Measurements from ENCODE around the gene LRBA.

The LRBA gene

GRCh38 chr4:150371869-150372268, 643.2 kb downstream of the LRBA start:
- no peak for DNase-seq (ENCODE audit: low spot score)
- no peak for TF ChIP-seq CTCF (IDR thresholded peaks at IDR 0.05)
- Histone ChIP-seq H3K4me3 (no peak overlapping the region), H3K27ac (no peak overlapping the region)

- DNase-seq (ENCODE audit: low spot score) = no peak
- TF ChIP-seq CTCF (IDR thresholded peaks at IDR 0.05) = no peak
- no peak overlapping the region for H3K4me3 ChIP-seq
- no peak overlapping the region for H3K27ac ChIP-seq
Measured at GRCh38 chr4:150369434-150370380, 645.4 kb downstream of the LRBA start.

GRCh38 chr4:150368667-150369066, 646.4 kb downstream of the LRBA start:
- no peak for TF ChIP-seq CTCF (IDR thresholded peaks at IDR 0.05)
- DNase-seq (ENCODE audit: low spot score) = no peak
- H3K27ac ChIP-seq = no peak overlapping the region
- no peak overlapping the region for H3K4me3 ChIP-seq

- no peak for TF ChIP-seq CTCF (IDR thresholded peaks at IDR 0.05)
- DNase-seq (ENCODE audit: low spot score) = no peak
- H3K4me3 ChIP-seq = no peak overlapping the region
- no peak overlapping the region for H3K27ac ChIP-seq
Measured at GRCh38 chr4:150367326-150367725, 647.8 kb downstream of the LRBA start.

GRCh38 chr4:150366487-150366999, 648.5 kb downstream of the LRBA start:
- H3K4me3 ChIP-seq = no peak overlapping the region
- DNase-seq (ENCODE audit: low spot score) = no peak
- TF ChIP-seq CTCF (IDR thresholded peaks at IDR 0.05) = no peak
- no peak overlapping the region for H3K27ac ChIP-seq

- DNase-seq (ENCODE audit: low spot score) = no peak
- no peak for TF ChIP-seq CTCF (IDR thresholded peaks at IDR 0.05)
- Histone ChIP-seq H3K4me3 (no peak overlapping the region), H3K27ac (no peak overlapping the region)
Measured at GRCh38 chr4:150363721-150364688, 651.1 kb downstream of the LRBA start.
